GM19035 (cell line): Measurements from ENCODE around the gene P2RX1.
"Not testable (repeated sequence)": the region's sequence is repeated elsewhere in the genome, so short reads cannot be mapped to it uniquely, and the experiment has no call there.

ENCODE experiments used
- ATAC-seq: cut with Tn5 transposase; IDR thresholded peaks from one replicate; pipeline ENCODE4 v1.9.1; 2021; ENCODE audit not compliant: unreplicated experiment

Gene P2RX1

DNA sequence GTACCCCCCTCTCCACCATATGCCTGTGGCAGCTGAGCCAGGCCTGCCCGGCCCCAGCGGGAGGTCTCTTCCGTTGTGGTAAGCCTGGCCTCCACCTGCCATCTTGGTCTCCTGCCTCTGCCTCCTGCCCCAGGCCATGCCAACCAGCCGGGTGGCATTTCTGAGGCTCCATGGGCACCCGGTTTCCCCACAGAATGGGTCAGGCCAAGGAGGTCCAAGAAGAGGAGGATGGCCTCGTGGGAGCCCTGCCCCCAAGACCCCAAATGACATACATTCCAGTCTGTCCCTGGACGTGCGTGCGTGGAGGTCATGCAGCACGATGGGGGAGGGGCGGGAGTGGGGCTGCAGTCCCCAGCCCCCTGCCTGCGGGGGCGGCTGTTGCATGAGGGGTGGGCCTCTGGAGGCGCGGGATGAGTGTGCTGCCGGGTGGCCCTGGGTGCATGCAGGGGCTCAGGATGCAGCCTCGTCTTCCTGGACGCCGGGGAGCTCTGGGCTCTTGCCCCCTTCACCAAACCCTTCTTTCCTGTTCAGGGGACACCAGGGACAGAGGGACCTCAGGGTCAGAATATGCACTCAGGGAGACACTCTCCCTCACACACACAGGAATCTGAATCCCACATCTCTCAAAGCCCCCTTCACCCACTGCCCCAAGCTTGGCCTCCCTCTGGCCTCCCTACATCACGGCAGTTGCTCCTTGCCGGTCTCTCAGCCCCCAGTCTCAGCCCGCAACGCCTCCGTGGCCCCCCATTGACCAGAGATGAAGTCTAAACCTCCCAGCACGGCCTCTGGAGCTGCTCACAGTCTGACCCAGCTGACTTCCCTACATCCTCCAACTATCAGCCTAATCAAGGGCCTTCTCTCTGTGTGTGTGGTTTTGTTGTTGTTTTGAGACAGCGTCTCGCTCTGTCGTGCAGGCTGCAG, 54.2 kb downstream of the P2RX1 start:
- no peak for ATAC-seq

GRCh38 chr17:3860939-3861700, 55.1 kb downstream of the P2RX1 start:
- ATAC-seq = no peak

DNA sequence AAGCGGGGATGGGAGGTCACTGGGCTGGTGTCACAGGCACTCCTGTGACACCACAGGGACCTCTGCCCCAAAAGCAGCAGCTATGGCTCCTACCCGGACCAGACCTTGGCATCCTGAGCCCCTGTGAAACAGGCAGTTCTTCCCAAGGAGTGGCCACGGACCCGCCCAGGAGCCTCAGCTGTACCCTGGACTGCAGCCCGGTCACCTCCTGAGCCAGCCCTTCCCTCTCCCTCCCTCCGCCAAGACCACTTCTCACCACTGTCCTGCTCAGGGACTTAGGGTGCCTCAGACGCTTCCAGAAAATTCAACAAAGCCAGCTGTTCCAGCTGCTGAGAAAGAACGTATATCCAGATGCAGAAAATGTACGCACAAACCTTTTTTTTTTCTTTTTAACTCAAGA, 56.3 kb downstream of the P2RX1 start:
- ATAC-seq = no peak

GRCh38 chr17:3857261-3858105, 58.8 kb downstream of the P2RX1 start:
- no peak for ATAC-seq

DNA sequence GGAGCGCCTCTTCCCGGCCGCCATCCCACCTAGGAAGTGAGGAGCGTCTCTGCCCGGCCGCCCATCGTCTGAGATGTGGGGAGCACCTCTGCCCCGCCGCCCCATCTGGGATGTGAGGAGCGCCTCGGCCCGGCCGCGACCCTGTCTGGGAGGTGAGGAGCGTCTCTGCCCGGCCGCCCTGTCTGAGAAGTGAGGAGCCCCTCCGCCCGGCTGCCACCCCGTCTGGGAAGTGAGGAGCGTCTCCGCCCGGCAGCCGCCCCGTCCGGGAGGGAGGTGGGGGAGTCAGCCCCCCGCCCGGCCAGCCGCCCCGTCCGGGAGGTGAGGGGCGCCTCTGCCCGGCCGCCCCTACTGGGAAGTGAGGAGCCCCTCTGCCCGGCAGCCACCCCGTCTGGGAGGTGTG, 62.1 kb downstream of the P2RX1 start:
- not testable (repeated sequence) for ATAC-seq

- ATAC-seq = no peak
Measured at GRCh38 chr17:3852561-3852960, 63.7 kb downstream of the P2RX1 start.

- ATAC-seq = no peak
Measured at GRCh38 chr17:3851461-3852100, 64.7 kb downstream of the P2RX1 start.

- no peak for ATAC-seq
Measured at GRCh38 chr17:3848229-3848835, 67.9 kb downstream of the P2RX1 start.

DNA sequence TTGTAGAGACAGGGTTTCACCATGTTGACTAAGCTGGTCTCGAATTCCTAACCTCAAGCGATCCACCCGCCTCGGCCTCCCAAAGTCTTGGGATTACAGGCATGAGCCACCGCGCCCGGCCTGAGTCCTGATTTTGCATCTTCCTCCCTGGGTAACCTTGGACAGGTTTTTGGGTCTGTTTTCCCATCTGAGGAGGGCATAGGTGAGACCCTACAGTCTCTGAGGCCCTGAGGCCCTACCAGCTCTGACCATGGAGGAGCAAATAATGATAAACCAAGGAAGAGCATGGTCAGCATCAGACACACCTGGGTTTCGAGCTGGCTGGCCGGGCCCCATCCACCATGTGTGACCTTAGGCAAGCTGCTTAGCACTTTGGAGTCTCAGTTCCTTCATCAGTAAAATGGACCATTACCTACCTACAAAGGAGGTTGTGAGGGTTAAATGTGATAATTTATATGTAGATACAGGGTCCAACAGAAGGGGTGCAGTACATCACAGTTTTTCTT, 69.0 kb downstream of the P2RX1 start:
- ATAC-seq = no peak
